Measurements from ENCODE around the gene TBL1X. TPM values are rescaled to one million over a fixed set of nuclear protein-coding genes. Genes with fewer than 3 reads are reported as not detected.

The TBL1X gene
- total RNA-seq, 6 donors from 2014 or later: 6.3 to 21.4 (median 12.8) TPM

DNA sequence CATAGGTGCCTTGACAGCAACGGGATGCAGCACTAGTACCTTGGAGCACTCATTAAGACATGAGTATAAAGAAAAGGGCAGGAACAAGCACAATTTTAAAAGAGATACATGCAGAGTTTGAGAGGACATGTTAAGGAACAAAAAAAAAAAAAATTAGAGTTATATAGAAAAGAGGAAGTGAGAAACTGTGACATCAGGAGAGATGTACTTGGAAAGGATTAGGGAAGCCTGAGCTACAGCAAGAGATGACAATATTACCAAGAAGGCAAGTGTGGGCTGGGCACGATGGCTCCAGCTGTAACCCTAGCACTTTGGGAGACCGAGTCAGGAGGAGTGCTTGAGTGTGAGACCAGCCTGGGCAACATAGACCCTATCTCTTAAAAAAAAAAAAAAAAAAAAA lies 263.4 kb downstream of the TBL1X start:
- TF ChIP-seq POLR2A (IDR thresholded peaks at IDR 0.05): no peak
- TF ChIP-seq POLR2AphosphoS5 (IDR thresholded peaks at IDR 0.05): no peak
- TF ChIP-seq, protein P1, sequence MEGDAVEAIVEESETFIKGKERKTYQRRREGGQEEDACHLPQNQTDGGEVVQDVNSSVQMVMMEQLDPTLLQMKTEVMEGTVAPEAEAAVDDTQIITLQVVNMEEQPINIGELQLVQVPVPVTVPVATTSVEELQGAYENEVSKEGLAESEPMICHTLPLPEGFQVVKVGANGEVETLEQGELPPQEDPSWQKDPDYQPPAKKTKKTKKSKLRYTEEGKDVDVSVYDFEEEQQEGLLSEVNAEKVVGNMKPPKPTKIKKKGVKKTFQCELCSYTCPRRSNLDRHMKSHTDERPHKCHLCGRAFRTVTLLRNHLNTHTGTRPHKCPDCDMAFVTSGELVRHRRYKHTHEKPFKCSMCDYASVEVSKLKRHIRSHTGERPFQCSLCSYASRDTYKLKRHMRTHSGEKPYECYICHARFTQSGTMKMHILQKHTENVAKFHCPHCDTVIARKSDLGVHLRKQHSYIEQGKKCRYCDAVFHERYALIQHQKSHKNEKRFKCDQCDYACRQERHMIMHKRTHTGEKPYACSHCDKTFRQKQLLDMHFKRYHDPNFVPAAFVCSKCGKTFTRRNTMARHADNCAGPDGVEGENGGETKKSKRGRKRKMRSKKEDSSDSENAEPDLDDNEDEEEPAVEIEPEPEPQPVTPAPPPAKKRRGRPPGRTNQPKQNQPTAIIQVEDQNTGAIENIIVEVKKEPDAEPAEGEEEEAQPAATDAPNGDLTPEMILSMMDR (IDR thresholded peaks at IDR 0.05): no peak
- TF ChIP-seq EP300 (IDR thresholded peaks at IDR 0.05): no peak
- 86 to 89% methylated on average over 3 of the region's 3 CpGs for WGBS, 2 donors
- DNase-seq: no peak
- H3K4me3 ChIP-seq: no peak overlapping the region
- no peaks in the 10 kb centered on the region for H3K4me1 ChIP-seq
- no peak for ATAC-seq (ENCODE audit: low FRiP score in 2 of 2)
- no peaks in the 10 kb centered on the region for H3K27me3 ChIP-seq
- H3K36me3 ChIP-seq: no peaks in the 10 kb centered on the region
- H3K9me3 ChIP-seq: peaks cover 0 to 16% (median 0%) of the 10 kb centered on the region in 4 donors
- no peak overlapping the region for H3K27ac ChIP-seq

DNA sequence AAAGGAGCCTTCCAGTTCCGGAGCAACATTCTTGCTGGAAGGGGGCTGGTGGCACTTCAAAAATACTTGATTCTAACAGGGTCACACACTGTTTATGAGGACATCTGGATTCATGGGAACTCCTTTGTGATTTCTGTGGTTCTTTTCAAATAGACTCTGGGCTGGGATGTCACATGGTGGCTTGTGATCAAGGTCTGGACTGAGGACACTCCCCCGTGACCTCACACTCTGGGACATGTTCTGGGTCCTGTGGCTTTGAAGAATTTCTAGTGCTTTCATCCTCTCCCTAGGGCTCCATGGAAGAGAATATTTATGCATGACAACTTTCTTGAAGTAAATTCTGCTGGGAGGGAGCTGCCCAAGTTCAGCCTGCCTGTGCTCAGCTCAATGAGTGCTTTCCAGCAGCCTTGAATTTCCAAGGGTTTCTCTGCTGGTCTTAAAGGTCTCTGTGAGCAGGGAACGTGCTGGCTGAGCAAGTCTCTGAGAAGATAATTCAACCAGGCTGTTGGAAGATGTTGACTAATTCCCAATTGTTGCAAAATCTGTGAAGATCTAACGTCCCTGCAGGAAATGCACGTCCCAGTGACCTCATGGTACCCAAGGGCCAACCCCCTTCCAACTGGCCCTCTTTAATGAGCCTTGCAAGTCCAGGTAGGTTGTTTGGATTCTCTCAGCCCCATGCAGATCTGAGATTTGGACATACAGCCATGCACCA lies 264.5 kb downstream of the TBL1X start:
- TF ChIP-seq POLR2A (IDR thresholded peaks at IDR 0.05) (no peak), EP300 (IDR thresholded peaks at IDR 0.05) (no peak), POLR2AphosphoS5 (IDR thresholded peaks at IDR 0.05) (no peak)
- TF ChIP-seq, protein P1 (IDR thresholded peaks at IDR 0.05): no peak
- H3K9me3 ChIP-seq: peaks cover 0 to 16% (median 0%) of the 10 kb centered on the region in 4 donors
- H3K27me3 ChIP-seq: no peaks in the 10 kb centered on the region
- no peak overlapping the region for H3K27ac ChIP-seq
- H3K4me3 ChIP-seq: no peak overlapping the region
- no peaks in the 10 kb centered on the region for H3K36me3 ChIP-seq
- ATAC-seq (ENCODE audit: low FRiP score in 2 of 2): no peak
- WGBS, 2 donors: 40 to 61% methylated on average over 1 to 5 of the region's 5 CpGs
- no peak for DNase-seq
- H3K4me1 ChIP-seq: no peaks in the 10 kb centered on the region

DNA sequence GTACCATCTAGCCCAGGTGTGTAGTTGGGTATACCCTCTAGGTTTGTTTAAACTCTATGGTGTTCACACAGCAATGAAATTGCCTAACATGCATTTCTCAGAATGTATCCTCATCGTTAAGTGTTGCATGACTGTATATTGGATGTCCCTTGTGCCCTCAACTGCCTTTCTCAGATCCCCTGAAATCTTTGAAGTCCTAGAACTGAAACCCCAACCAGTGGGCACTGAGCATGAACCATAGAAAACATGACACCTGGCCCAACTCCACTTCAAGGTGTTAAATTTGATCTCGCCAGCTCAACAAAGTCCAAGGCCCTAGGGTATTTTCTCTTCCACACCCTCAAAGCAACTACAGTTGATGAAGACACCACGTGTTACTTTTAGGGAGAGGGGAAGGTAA lies 265.2 kb downstream of the TBL1X start:
- H3K9me3 ChIP-seq: peaks cover 0 to 16% (median 0%) of the 10 kb centered on the region in 4 donors
- H3K36me3 ChIP-seq: no peaks in the 10 kb centered on the region
- H3K27me3 ChIP-seq: no peaks in the 10 kb centered on the region
- no peak overlapping the region for H3K4me3 ChIP-seq
- H3K4me1 ChIP-seq: no peaks in the 10 kb centered on the region
- DNase-seq: no peak
- 76 to 100% methylated on average over 3 of the region's 3 CpGs for WGBS, 2 donors
- H3K27ac ChIP-seq: no peak overlapping the region
- TF ChIP-seq EP300 (IDR thresholded peaks at IDR 0.05) (no peak), POLR2AphosphoS5 (IDR thresholded peaks at IDR 0.05) (no peak)
- TF ChIP-seq, protein P1 (IDR thresholded peaks at IDR 0.05): no peak
- ATAC-seq (ENCODE audit: low FRiP score in 2 of 2): no peak

DNA sequence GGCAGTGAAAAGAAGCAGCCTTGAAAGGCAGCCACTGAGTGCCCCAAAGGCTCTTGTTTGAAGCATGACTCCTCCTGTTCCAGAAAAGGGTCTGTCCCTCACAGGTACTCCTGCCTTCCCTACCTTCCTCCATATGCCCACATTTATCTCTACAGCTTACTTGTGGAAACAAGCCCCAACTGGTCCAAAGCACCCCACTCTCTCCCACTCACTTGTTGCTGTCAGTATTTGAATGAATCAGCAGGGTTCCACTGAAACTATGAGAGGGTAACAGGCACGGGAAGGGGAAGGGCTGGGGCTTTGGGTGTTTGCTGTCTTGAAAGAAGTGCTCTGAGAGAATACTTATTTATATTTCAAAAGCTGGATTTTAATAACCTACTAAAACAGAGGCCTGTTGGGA lies 265.9 kb downstream of the TBL1X start:
- H3K4me3 ChIP-seq: no peak overlapping the region
- H3K4me1 ChIP-seq: no peaks in the 10 kb centered on the region
- TF ChIP-seq EP300 (IDR thresholded peaks at IDR 0.05) (no peak), POLR2A (IDR thresholded peaks at IDR 0.05) (no peak), POLR2AphosphoS5 (IDR thresholded peaks at IDR 0.05) (no peak)
- TF ChIP-seq, protein P1 (IDR thresholded peaks at IDR 0.05): no peak
- no peaks in the 10 kb centered on the region for H3K36me3 ChIP-seq
- no peak overlapping the region for H3K27ac ChIP-seq
- peaks cover 0 to 16% (median 0%) of the 10 kb centered on the region in 4 donors for H3K9me3 ChIP-seq
- ATAC-seq (ENCODE audit: low FRiP score in 2 of 2) (no peak), DNase-seq (no peak)
- H3K27me3 ChIP-seq: no peaks in the 10 kb centered on the region
- WGBS, 2 donors: 67 to 93% methylated on average over 1 of the region's 1 CpG

DNA sequence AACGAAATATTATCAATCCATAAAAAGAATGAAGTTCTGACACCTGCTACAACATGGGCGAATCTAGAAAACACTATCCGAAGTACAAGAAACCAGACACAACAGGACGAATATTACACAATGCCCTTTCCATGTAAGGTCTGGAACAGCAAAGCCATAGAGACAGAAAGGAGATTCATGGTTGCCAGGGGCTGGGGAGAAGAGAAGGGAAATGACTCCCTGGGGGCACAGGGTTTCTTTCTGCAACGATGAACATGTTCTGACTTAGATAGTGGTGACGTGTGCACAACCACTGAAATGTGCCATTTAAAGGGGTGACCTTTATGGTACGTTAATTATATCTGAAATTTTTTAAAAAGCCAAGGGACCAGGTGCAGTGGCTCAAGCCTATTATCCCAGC lies 272.5 kb downstream of the TBL1X start:
- Histone ChIP-seq H3K4me1 (no peaks in the 10 kb centered on the region), H3K27me3 (no peaks in the 10 kb centered on the region), H3K36me3 (no peaks in the 10 kb centered on the region), H3K4me3 (no peak overlapping the region), H3K27ac (no peak overlapping the region), H3K9me3 (no peaks in the 10 kb centered on the region)
- WGBS, 2 donors: 80 to 89% methylated on average over 7 of the region's 7 CpGs
- ATAC-seq (ENCODE audit: low FRiP score in 2 of 2): no peak
- no peak for TF ChIP-seq EP300 (IDR thresholded peaks at IDR 0.05)
- TF ChIP-seq POLR2AphosphoS5 (IDR thresholded peaks at IDR 0.05): no peak
- TF ChIP-seq POLR2A (IDR thresholded peaks at IDR 0.05): no peak
- TF ChIP-seq, protein P1 (IDR thresholded peaks at IDR 0.05): no peak
- DNase-seq: no peak
